Measurements from ENCODE around the gene FCSK. TPM values are rescaled to one million over a fixed set of nuclear protein-coding genes. Genes with fewer than 3 reads are reported as not detected.
"Not testable (repeated sequence)": the region's sequence is repeated elsewhere in the genome, so short reads cannot be mapped to it uniquely, and the experiment has no call there.

Gene FCSK
- total RNA-seq, 1 donor = 11.6 TPM

DNA sequence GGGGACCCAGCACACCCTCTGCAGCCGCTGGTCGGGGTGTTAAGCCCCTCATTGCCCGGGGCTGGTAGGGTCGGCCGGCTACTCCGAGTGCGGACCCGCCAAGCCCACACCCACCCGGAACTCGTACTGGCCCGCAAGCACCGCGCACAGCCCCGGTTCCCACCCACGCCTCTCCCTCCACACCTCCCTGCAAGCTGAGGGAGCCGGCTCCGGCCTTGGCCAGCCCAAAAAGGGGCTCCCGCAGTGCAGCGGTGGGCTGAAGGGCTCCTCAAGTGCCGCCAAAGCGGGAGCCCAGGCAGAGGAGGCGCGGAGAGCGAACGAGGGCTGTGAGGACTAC lies 3.4 kb upstream of the FCSK start:
- not testable (repeated sequence) for DNase-seq (ENCODE audit: low read depth in 2 of 3, low spot score in 2 of 3)

DNA sequence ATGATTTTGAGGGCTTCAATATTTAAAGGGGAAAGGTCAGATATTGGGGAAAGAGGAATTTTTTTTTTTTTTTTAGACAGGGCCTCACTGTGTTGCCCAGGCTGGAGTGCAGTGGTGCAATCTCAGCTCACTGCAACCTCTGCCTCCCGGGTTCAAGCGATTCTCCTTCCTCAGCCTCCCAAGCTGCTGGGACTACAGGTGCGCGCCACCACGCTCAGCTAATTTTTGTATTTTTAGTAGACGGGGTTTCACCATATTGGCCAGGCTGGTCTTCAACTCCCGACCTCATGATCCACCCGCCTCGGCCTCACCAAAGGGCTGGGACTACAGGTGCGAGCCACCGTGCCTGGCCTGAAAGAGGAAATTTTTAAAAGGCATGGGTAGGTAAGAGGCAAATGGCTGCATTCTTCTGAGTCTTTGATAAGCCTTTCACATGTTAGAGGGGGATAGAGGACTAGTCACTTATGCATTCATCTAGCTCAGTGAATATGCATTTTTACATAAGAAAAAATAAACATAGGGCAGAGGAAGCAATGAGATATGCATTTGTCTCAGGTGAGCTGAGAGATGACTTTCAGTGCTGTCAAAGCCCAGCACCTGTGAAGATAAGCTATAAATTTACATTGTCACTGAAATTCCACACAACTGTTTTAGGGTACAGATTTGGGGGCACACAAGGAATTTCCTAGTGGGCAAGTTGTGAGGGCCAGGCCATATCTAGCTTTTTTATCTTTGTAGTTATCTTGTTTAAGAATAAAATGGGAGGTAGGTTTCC lies 1.1 kb upstream of the FCSK start:
- DNase-seq (ENCODE audit: low read depth in 2 of 3, low spot score in 2 of 3) = no peak

DNA sequence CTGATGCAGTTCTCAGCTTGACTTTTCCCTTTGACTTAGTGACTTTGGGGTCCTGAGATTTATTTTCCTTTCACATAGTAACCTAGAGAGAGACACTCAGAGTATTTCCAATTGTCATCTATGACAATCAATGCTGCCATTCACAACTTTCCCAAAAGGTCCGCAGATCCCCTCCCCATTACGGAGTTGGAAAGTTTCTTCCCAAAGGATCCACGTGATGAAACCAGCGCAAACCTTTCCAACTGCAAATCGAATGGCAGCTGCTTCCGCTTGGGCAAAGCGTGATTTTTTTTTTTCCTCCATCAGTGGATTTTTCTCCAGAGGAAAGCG lies 538 bp upstream of the FCSK start:
- no peak for DNase-seq (ENCODE audit: low read depth in 2 of 3, low spot score in 2 of 3)

DNA sequence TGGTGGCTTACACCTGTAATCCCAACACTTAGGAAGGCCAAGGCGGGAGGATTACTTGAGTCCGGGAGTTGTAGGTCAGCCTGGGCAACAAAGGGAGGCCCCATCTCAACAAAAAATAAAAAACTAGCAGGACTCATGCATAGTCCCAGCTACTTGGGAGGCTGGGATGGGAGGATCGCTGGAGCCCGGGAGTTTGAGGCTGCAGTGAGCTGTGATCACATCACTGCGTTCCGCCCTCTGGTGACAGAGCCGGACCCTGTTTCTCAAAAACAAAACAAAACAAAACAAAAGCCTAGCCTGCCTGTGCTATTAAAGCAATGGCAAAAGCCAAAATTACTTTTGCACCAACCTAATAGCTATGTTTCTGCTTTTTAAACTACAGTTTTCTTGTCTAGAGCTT lies 1.5 kb downstream of the FCSK start:
- DNase-seq (ENCODE audit: low read depth in 2 of 3, low spot score in 2 of 3) = no peak

DNA sequence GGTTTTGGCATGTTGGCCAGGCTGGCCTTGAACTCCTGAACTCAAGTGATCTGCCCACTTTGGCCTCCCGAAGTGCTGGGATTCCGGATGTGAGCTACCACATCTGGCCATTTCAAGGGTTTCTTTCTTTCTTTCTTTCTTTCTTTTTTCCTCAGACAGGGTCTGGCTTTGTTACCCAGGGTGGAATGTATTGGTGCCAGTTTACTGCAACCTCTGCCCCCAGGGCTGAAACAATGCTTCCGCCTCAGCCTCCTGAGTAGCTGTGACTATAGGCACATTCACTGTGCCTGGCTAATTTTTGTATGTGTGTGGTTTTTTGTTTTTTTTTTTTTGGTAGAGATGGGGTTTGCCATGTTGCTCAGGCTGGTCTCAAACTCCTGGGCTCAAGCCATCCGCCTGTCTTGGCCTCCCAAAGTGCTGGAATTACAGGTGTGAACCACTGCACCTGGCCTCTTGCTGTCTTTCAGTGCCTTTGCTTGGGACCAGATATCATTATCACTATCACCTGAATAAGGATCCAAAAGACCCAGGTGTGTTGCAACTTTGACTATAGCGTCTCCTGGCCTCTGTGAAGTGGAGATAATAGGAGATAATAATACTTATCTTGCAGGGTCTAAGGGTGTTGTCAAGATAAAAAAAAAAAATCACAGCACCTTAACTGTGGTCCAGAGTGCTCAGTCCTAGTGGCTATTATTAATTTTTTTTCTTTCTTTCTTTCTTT lies 3.2 kb downstream of the FCSK start:
- no peak for DNase-seq (ENCODE audit: low read depth in 2 of 3, low spot score in 2 of 3)

DNA sequence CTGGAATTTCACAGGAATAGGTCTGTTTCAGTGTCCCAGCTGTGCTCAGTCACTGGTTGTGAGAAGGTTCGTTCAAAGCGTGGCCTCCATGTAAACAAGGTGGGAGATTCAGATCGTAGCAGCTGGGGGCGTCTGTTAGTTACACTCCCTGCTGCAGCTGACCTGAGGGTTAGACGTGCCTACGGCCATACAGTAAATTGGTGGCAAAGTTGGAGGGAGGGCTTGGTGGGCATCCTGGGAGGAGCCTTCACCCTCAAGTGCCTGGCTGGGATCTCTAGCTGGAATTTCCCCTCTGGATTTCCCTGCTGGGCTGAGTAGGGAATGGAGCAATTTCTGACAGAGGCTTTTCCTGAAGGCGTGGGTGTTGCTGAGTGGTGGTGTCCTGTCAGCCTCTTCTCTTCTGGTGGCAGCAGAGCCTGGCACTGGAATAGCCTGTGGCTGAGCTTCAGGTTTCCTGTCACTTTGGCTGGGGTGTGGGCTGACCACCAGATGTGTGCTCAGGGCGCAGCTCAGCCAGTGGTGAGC lies 6.4 kb downstream of the FCSK start:
- DNase-seq (ENCODE audit: low read depth in 2 of 3, low spot score in 2 of 3) = no peak

DNA sequence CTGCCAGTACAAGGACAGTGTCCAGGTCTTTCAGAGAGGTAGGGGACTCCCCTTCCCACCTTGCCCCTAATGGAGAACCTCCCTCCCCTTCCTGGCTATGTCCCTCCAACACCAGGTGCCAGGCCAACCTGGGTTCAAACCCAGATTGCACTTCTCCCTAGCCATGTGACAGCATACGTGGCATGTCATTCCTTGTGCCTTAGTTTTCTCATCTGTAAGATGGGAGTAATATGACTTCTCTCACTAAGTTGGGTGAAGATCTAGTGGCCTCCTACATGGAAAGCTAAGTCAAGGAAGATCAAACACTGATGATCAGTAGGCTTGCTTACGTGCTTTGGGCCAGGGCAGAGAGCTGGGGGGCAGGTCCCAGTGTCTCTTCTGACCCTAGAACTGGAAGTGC lies 8.8 kb downstream of the FCSK start:
- no peak for DNase-seq (ENCODE audit: low read depth in 2 of 3, low spot score in 2 of 3)

DNA sequence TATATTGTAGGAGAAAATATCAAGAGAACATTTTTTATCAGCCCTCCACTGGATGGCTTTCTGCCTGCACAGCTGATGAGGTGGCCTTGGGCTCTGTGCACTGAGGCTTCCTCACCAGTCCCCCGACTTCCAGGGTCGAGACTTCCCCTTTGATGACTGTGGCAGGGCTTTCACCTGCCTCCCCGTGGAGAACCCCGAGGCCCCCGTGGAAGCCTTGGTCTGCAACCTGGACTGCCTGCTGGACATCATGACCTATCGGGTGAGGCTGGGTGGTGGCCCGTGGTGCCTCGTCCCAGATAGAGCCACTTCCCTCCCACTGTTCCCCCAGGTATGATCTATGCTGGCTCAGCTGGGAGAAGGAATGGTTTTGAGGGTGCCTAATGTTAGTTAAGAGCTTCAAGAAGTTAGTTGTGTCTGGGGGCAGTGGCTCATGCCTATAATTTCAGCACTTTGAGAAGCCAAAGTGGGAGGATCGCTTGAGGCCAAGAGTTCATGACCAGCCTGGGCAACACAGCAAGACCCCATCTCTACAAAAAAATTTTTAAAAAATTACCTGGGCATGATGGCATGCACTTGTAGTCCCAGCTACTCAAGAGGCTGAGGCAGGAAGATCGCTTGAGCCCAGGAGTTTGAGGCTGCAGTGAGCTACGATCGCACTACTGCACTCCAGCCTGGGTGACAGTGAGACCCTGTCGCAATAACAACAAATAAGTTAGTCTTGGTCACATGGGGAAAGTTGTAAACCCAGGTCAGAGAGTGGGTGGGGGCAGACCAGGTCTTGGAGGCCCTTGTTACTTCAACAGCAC lies 11.8 kb downstream of the FCSK start:
- DNase-seq (ENCODE audit: low read depth in 2 of 3, low spot score in 2 of 3) = no peak

DNA sequence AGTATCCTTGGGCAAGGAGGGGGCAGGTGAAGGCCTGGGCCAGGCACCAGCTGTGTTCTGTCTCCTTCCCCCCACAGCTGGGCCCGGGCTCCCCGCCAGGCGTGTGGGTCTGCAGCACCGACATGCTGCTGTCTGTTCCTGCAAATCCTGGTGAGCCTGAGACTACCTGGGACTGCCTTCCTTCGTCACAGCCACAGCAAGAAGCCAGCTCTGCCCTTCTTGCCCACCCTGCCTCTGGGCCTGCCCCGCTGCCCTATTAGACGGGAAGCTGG lies 12.3 kb downstream of the FCSK start:
- DNase-seq (ENCODE audit: low read depth in 2 of 3, low spot score in 2 of 3) = no peak

DNA sequence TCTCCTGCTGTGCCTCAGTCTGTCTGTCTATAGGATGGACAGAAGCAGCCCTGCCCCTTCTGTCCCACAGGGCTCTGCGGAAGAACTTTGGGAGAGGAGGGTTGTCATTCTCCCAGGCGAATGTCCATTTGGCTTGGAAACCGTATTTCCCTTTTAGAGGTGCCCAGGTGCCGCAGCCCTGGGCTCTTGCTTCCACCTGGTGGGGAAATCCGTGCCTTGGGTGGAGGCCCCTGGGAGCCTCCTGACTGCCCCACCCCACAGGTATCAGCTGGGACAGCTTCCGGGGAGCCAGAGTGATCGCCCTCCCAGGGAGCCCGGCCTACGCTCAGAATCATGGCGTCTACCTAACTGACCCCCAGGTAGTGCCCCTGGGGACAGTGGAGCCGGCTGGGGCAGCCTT lies 12.7 kb downstream of the FCSK start:
- no peak for DNase-seq (ENCODE audit: low read depth in 2 of 3, low spot score in 2 of 3)

DNA sequence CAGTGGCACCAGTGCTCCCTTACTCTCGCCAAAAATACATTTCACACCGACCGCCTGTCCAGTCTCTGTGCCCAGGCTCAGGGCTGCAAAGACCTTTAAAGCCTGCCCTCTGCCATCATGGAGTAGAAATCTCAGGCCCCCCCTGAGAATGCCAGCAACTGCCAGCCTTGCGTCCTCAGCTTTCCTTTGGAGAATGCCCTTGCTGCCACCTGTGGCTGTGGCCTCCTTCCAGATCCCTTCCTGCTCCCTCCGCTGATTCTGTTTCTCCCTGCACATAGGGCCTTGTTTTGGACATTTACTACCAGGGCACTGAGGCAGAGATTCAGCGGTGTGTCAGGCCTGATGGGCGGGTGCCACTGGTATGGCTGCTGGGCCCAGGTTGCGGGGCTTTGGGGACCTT lies 13.2 kb downstream of the FCSK start:
- DNase-seq (ENCODE audit: low read depth in 2 of 3, low spot score in 2 of 3) = no peak

DNA sequence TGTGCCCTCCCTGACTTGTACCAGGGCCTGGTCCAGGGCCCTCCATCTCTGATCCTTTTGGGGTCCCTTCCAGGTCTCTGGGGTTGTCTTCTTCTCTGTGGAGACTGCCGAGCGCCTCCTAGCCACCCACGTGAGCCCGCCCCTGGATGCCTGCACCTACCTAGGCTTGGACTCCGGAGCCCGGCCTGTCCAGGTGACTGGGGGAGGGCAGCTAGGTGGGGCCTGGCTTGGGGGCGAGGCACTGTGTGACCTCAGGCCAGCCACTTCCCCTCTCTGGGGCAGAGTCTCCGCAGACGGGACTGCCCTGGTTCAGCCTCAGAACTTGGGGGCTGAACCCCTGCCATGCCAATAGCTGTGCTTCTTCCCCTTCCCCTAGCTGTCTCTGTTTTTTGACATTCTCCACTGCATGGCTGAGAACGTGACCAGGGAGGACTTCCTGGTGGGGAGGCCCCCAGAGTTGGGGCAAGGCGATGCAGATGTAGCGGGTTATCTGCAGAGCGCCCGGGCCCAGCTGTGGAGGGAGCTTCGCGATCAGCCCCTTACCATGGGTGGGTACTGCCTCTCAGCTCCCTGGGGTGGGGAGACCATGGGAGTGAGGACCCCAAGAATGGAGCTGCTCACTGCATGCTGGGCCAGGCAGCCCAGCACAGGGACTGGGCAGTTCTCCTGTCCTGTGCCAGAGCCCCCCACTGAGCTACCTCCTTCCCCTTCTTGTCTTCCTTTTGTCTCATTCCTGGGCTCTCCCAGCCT lies 14.6 kb downstream of the FCSK start:
- DNase-seq (ENCODE audit: low read depth in 2 of 3, low spot score in 2 of 3) = no peak

DNA sequence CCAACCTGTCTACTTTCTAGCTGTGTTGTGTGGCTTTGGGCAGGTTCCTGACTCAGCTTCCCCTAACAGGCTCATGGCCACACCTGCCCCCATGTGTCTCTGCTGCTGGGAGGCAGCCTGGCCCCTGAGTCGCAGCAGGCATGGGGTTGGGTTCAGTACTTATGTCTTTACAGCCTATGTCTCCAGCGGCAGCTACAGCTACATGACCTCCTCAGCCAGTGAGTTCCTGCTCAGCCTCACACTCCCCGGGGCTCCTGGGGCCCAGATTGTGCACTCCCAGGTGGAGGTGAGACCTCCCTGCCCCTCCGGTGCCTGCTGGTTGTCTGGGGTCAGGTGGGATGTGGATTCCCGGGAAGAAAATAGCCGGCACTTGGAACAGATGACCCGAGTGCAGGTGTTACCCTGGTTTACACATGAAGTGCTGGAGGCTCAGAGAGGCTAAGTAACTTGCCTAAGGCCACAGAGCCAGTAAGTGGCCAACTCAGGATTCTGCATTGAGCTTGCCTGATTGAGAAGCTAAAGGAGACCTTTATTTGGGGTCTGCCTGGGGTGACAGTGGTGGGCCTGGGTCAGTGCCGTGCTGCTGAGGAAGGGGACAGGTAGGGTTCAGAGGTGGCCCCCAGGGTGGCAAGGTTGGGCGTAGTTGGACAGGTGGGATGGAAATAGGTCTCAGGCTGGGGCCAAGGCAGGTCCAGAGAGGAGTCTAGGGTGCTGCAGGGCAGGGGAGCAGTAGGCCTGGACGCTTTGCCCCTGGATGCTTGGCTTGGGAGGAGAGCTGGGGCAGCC lies 15.9 kb downstream of the FCSK start:
- no peak for DNase-seq (ENCODE audit: low read depth in 2 of 3, low spot score in 2 of 3)

DNA sequence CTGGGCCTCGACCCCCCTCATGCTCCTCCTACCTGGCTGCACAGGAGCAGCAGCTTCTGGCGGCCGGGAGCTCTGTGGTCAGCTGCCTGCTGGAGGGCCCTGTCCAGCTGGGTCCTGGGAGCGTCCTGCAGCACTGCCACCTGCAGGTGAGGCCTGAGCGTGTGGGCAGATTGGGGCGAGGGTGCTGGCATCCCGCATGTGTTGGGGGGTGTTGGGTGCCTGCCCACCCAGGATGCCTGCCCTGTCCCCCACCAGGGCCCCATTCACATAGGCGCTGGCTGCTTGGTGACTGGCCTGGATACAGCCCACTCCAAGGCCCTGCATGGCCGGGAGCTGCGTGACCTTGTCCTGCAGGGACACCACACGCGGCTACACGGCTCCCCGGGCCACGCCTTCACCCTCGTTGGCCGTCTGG lies 16.5 kb downstream of the FCSK start:
- DNase-seq (ENCODE audit: low read depth in 2 of 3, low spot score in 2 of 3) = no peak

DNA sequence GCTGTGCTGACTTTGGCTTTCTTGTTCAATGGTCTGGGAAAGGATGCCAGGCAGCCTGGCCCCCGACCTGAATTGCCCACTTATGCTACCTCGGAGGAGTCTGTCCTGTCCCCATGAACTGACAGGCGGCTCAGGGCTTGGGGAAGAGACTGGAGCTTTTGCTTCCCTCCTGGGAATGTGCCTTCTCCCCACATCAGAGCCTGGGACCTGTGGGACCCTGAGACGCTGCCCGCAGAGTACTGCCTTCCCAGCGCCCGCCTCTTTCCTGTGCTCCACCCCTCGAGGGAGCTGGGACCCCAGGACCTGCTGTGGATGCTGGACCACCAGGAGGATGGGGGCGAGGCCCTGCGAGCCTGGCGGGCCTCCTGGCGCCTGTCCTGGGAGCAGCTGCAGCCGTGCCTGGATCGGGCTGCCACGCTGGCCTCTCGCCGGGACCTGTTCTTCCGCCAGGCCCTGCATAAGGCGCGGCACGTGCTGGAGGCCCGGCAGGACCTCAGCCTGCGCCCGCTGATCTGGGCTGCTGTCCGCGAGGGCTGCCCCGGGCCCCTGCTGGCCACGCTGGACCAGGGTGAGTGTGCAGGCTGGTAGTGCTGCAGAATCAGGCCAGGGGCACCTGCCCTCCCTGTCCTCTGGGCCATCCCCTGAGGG lies 18.5 kb downstream of the FCSK start:
- DNase-seq (ENCODE audit: low read depth in 2 of 3, low spot score in 2 of 3) = no peak

DNA sequence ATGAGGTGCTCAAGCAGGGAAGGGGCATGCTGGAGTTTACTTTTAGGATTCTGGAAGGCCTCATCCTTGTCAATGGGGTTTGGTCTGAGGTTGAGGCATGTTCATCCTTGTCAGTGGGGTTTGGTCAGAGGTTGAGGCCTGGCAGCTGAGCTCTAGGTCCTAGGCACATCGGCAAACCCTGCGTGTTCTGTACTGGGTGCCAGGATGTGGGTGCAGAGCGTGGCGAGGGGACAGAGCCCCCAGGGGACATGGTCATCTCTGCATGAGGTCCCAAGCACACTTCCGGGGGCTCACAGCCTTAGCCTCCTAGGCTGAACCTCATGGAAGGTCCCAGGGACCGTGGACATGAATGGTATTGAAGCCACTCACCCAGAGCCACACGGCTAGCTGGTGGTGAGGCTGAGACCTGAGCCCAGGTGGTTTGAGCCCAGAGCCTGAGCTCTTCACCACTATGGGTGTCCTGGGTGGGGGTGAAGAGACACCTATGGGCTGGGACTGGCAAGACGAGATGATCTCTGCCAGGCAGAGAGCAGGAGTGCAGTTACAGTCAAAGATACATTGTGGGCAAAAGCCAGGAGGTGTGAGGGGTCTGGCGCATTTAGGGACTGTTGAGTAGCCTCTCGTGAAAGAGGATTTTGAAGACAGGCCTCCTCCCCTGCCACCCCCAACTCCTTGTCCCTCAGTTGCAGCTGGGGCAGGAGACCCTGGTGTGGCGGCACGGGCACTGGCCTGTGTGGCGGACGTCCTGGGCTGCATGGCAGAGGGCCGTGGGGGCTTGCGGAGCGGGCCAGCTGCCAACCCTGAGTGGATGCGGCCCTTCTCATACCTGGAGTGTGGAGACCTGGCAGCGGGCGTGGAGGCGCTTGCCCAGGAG lies 19.3 kb downstream of the FCSK start:
- DNase-seq (ENCODE audit: low read depth in 2 of 3, low spot score in 2 of 3) = peak in 1 of 3 donors; percentile 31

DNA sequence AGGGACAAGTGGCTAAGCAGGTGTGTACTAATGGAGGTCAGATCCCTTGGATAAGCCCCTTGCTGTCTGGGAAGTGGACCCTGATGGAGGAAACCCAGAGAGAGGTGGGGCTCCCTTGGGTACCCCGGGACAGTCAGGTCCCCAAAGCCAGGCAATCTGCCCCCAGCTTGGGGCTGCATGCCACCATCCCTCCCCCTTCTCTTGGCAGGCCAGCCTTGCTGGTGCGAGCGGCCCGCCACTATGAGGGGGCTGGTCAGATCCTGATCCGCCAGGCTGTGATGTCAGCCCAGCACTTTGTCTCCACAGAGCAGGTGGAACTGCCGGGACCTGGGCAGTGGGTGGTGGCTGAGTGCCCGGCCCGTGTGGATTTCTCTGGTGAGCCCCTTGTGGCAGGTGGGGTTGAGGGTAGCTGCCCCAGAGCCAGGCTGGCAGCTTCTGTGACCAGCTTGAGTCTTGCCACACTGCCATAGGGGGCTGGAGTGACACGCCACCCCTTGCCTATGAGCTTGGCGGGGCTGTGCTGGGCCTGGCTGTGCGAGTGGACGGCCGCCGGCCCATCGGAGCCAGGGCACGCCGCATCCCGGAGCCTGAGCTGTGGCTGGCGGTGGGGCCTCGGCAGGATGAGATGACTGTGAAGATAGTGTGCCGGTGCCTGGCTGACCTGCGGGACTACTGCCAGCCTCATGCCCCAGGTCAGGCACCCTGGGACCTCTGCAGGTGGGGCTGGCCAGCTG lies 20.1 kb downstream of the FCSK start:
- DNase-seq (ENCODE audit: low read depth in 2 of 3, low spot score in 2 of 3) = no peak
